ENCODE results near the gene LGALS8. TPM values are rescaled to one million over a fixed set of nuclear protein-coding genes. Genes with fewer than 3 reads are reported as not detected.

Gene LGALS8
- total RNA-seq, 1 donor from 2014 or later = 66.2 TPM

DNA sequence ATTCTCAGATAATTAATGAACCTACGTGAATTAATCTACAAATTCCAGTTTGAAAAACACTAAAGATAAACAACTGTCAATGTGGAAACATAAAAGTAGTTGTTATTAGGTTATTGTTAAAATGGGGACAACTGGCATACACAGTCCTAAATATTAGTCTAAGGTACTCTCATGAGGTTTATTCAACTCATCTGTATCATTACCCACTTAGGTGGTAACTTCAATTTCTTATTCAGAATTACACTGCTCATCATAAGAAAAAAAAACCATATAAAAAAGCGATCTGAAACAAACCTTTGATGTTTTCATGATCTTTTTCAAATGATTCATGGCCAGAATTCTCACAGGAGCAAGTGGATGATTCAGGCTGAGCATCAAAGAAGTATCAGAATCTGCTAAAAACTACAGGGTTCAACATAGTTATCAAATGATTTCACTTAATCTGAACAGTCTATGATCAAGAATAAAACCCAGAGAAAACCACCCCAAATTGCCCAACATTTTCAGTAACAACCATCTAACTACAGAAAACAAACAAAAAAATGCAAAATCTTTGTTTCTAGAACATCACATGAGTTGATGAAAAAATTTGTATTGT lies 66.9 kb downstream of the LGALS8 start:
- Mint-ChIP-seq H3K4me3 (no peak overlapping the region), H3K9me3 (no peaks in the 10 kb centered on the region), H3K36me3 (ENCODE audit: low read depth) (peaks cover 52% of the 10 kb centered on the region), H3K27me3 (ENCODE audit: insufficient read depth) (no peaks in the 10 kb centered on the region), H3K4me1 (ENCODE audit: low read depth) (peaks cover 9% of the 10 kb centered on the region), H3K27ac (no peak overlapping the region)
- DNase-seq (ENCODE audit: low spot score) = no peak
- intact Hi-C loops (cut with micrococcal nuclease) = no loop called here

DNA sequence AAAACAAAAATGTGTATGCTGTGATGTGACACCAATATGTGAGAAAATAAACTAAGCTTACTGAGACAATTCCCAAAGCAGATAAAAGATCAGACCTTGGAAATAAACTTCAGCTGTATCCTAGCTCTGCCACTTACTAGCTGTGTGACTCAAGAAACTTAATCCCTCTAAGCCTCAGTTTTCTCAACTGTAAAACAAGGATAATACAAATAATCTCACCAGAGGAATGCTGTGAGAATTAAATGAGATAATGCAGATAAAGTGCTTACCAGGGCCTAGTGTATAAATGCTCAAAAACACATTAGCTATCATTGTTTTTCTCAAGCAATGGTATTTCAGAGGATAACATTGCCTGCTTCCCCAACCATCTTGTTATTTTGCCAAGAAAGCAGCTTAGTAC lies 78.4 kb downstream of the LGALS8 start:
- H3K27me3 Mint-ChIP-seq (ENCODE audit: insufficient read depth) = no peaks in the 10 kb centered on the region
- intact Hi-C loops (cut with micrococcal nuclease) = loop anchor here (5.0 to 10.0 kb wide), 4 partner anchors 85 to 523 kb away; partner anchors contain the start of gene ACTN2
- DNase-seq (ENCODE audit: low spot score) = no peak
- peaks cover 29% of the 10 kb centered on the region for H3K36me3 Mint-ChIP-seq (ENCODE audit: low read depth)
- peaks cover 37% of the 10 kb centered on the region for H3K4me1 Mint-ChIP-seq (ENCODE audit: low read depth)
- H3K9me3 Mint-ChIP-seq = no peaks in the 10 kb centered on the region
- H3K27ac Mint-ChIP-seq = no peak overlapping the region
- H3K4me3 Mint-ChIP-seq = peak overlapping the region; percentile 98

Other genes with a start within 250 kb of the LGALS8 start
- gene ERO1B, start 242.0 kb upstream of the LGALS8 start, total RNA-seq = 2.1 and 2.4 TPM in 2 replicates
- gene EDARADD, start 129.7 kb upstream of the LGALS8 start, total RNA-seq = 56.8 and 57.8 TPM in 2 replicates
- 83.6 and 85.2 TPM in 2 replicates for gene HEATR1, start 80.5 kb downstream of the LGALS8 start, total RNA-seq
- 0.10 TPM in 1 of 2 replicates, not detected in the other for gene ACTN2, start 162.5 kb downstream of the LGALS8 start, total RNA-seq

All from activated T-helper 1 cell treated with anti-CD3 and anti-CD28 coated beads, Interleukin-12 subunit alpha, Interleukin-12 subunit beta, Interleukin-2, Interleukin-4 antibody, amounts not matched to agents 30 ng/mL and 10 ng/mL and 1 ng/mL, durations not matched to agents 14 hours and 24 hours and 36 hours (primary cell).